ENCODE measurements around the gene THY1. TPM values are rescaled to one million over a fixed set of nuclear protein-coding genes. Genes with fewer than 3 reads are reported as not detected.

Gene THY1
- total RNA-seq, 1 experiment from 2014 or later = 0.10 TPM

DNA sequence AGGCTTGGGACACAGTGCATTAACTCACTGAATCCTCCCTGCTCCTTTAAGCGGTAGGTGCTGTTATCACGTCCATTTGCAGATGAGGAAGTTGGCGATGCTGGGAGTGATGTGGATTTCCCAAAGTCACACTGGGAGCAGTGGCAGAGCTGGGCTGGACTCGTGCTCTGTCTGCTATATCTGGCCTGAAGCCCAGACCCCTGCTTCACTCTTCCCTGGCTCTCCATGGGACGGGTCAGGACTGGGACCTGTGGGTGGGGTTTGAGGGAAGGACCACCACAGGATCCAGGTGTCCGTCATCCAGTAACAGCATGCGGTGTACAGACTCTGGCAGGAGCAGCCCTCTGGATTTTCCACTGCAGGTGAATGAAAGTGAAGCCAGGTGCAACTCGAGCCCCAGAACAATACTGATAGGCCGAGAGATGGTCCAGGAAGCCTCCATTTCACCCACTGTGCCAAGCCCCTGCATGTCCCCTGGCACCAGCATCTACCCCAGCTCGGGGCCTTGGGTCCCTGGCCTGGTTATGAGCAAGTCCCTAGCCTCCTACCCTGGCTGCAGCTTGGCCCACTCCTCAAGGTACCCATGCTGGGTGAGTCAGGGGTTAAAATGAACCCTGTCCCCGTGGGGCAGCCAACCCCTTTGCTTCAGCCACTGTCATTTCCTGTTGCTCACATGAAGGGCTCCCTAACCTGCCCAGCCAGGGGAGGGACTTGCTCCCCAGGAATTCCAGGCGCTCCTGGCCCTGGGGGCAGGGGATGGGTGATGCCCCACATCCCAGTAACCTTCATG lies 45.7 kb downstream of the THY1 start:
- in situ Hi-C loops (cut with HindIII; ENCODE audit: low pct_unique_long_range_greater_than_20kb, low sequenced_read_pairs) = no loop called here
- no peak for DNase-seq (ENCODE audit: low read depth)

DNA sequence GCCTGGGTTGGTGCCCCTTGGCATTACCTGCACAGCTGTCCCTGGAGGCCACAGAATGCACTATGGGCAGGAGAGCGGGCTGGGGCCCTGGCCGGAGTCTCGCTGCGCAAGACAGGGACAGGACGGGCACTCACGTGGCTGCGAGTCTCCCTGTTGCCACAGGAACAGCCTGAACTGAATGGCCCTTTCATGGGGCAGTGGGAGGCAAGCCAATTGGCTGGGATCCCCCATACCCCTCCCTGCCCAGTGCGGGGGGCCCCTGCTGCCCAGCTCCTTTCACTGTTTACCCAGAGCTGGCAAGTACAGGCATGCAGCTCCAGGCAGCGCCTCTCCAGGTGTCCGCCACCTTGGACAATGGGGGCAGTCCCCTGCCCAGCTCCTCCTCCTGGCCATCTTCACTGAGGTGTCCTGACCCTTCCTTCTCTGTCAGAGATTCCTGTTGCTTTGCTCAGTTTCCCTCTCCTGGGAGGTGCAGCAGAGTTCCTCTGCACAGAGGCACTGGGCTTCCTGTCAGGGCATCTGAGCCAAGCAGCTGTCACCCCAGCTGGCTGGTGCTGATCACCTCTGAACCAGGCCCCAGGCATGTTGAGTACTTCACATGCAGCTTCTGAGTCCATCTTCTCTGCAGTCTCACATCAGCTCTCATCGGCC lies 46.6 kb downstream of the THY1 start:
- in situ Hi-C loops (cut with HindIII; ENCODE audit: low pct_unique_long_range_greater_than_20kb, low sequenced_read_pairs) = no loop called here
- no peak for DNase-seq (ENCODE audit: low read depth)

DNA sequence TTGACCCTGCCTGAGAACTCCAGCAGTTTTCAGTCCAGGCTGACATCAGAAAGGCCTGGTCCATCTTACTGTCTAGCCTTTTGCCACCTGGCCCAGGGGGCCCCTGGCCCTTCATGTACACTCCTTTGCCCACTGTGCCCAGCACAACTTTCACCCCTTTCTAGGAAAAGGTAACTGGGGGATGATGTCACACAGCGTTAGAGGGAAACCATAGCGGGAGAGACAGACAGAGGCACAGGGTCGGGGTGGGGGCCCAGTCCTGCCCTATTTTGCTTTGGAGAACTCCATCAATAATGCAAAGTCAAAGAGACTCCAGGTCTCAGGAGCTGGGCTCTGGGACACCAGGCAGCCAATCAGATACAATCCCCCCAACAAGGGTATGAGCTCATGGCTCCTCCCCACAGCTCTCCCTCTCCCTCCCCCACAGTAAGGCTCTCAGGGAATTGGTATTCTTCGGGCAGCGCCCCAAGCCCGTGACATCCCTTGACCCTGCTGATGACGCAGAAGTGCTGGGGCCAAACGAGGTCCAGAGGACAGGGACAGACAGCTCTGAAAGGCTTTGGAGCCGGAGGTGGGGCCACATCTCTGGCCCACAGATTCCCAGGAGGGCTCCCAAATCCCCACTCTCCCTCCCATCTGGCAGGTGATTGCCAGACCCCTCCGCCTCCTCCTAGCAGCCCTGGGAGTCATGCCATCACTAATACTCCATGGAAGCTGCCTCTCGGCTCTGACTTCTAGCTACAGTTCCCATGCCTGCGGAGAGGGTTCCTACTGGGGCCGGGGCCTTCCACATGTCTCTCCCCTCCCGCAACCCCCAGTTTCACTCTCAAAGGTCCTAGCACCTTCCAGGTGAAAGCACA lies 47.4 kb downstream of the THY1 start:
- no peak for DNase-seq (ENCODE audit: low read depth)
- in situ Hi-C loops (cut with HindIII; ENCODE audit: low pct_unique_long_range_greater_than_20kb, low sequenced_read_pairs) = no loop called here

DNA sequence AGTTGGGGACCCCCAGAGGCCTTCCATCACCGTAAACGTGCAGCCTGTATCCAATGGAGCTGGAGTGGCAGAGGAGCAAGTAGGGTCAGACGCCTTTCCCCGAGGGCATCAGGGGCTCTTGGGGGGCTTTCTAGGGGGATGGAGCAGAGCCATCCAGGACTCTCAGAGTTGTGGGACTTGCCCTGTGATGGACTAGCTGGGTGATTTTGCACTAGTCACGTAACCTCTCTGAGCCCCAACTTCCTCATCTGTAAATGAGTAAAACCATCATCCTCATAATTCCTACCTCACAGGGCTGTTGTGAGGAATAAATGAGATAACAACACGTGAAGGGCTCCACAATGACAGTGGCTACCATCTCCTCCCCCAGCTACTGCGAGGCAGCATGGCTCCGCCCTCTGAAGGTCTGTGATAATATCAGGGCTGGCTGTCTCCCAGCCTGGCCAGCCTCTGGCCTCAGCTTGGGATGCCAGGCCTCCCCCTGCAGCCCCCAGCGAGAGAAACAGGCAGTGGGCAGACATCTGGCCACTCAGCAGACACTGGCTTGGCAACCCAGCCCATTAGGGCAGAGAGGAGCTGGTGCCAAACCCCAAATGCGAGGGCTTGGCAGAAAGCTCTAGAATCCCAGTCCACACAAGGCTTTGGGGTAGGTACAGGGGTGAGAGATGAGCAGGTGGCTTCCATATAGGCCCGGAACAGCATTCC lies 48.2 kb downstream of the THY1 start:
- in situ Hi-C loops (cut with HindIII; ENCODE audit: low pct_unique_long_range_greater_than_20kb, low sequenced_read_pairs) = no loop called here
- no peak for DNase-seq (ENCODE audit: low read depth)

DNA sequence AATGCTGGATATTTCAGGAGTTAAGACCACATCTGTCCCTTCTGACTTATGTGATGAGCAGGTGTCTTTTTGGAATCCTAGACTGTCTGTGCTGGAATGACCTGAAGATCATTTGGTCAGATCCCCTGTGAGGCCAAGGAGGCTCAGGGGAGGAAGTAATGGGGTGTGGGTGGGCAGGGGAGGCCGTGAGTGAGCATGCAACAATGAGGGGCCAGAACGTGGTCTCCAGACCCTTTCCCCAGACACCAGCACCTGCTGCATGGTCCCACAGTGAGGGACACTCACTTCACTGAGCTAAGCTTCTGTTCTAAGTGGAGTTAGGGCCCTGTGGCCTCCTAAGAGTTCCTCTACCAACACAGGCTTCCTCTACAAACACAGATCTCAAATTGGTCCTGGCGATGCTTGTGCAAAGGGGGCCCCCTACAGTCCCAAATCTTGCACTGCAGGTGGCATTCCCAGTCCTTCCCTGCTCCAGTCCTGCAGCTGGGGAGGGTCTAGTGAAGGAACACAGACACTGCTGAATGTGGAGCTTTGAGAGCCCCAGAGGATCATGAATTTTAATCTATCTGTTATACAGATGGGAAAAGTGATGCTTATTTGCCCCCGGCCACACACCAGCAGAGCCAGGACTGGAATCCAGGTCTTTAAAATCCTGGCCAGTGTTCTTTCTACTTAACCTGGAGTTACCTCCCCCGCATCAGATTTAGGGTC lies 48.9 kb downstream of the THY1 start:
- DNase-seq (ENCODE audit: low read depth) = peak; percentile 63
- in situ Hi-C loops (cut with HindIII; ENCODE audit: low pct_unique_long_range_greater_than_20kb, low sequenced_read_pairs) = no loop called here

DNA sequence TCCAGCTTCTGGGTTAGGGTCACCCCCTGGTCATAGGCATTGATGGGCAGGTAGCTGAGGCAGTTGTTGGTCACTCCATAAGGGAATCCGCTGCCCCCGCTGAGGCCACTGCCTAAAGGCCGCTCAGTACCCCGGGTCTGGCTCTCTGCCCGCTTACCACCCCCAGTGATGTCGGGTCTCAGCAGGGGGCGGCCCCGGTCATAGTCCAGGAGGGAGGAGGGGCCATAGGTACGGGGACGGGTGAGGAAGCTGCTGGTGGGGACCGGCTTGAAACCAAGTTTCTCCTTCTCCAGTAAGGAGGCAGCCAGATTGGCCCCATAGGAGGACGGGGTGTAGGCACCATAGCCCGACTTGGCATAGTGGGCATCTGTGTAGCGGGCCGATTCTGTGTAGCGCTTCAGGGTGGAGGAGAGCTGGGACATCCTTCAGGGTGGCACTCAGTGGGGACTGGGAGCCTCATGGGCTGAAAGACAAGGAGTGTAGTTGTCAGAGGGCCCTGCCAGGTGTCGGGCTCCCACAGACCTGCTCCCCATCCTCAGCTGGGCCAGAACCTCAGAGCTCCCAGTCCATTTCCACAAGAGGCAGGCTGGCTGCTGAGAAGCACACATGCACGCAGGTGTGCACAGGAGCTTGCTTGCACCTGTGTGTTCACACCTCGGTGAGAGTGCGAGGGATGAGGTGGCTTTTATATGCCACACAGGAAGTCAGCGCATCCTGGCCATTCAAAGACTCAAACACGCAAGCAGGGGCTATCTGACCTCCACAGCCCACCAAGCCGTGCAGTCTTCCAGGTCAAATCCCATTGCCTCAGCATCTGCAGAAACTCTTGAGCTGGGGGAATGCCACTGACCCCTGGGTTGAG lies 49.7 kb downstream of the THY1 start:
- in situ Hi-C loops (cut with HindIII; ENCODE audit: low pct_unique_long_range_greater_than_20kb, low sequenced_read_pairs) = no loop called here
- DNase-seq (ENCODE audit: low read depth) = no peak

DNA sequence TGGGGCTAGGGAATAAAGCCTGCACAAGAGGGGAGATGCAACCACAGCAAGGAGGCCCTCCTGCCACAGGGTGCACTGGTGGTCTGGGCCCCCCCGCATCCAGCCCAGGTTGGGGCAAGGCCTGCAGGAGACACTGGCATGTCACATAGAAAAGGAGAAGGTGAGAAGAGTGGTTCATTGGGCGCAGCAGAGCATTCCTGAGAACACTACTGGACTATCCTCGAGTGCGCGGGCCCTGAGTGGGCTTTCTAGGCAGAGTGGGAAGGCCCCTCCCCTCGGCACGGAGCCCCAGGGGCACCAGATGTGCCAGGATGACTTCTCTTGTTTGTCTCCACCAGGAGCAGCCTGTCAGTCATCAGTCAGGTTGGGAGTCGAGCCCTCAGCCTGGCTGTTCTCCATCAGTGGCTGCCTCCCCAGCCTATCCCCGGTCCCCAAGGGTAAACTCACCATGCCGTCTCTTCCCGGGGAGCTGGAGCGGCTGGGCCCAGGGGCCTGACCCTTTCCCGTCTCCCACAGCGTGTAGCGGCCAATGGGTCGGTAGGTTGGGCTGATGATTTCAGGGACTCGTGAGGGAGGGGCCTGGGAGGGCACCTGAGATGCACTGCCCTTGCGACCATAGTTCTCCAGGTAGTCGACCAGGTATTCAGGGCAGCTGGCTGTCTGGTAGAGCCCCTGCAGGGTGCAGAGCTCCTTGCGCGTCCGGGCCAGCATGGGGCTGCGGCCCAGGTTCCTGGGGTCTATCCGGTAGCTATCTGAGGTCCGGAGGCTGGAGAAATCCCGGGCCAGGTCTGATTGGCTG lies 50.5 kb downstream of the THY1 start:
- no peak for DNase-seq (ENCODE audit: low read depth)
- in situ Hi-C loops (cut with HindIII; ENCODE audit: low pct_unique_long_range_greater_than_20kb, low sequenced_read_pairs) = no loop called here

DNA sequence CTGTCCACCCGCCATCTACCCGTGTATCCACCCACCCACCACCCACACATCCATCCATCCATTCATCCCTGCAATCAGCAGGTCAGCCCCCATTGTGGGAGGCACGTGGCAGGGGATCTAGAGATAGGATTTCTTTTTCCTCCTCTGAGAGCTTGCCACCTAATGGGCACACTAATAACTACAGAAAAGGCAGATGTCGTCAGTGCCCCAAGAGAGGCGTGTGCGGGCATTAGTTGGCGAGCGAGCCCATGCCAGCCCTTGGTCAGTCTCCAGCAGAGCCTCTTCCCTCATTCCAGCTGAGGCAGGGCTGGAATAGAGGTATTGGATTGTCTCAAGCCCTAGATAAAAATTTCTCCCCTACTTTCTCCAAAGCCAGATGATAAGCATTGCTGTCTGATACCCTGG lies 51.2 kb downstream of the THY1 start:
- in situ Hi-C loops (cut with HindIII; ENCODE audit: low pct_unique_long_range_greater_than_20kb, low sequenced_read_pairs) = no loop called here
- DNase-seq (ENCODE audit: low read depth) = peak; percentile 36

DNA sequence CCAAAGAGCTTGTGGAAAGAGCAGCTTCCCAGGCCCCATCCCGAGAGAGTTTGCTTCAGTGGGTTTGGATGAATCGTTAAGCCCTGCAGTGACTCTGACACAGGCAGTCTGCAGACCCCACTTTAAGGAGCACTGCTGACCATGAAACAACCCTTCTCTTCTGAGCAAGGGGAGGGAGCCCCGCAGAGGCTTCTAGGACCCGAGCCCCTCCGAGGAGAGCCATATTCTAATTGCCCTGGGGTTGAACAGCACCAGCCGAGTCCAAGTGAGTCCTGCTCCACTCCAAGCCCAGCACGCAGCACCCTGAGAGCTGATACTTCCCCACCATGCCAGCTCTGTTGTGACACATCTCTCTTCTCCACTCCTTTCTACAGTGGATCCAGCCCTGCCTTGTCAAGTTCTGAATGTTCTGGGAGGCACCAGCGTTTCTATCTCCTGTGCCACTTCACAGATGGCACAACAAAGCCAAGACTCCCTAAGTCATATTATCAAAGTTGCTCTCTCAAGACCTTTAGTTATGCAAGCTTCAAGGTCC lies 51.8 kb downstream of the THY1 start:
- in situ Hi-C loops (cut with HindIII; ENCODE audit: low pct_unique_long_range_greater_than_20kb, low sequenced_read_pairs) = no loop called here
- no peak for DNase-seq (ENCODE audit: low read depth)

DNA sequence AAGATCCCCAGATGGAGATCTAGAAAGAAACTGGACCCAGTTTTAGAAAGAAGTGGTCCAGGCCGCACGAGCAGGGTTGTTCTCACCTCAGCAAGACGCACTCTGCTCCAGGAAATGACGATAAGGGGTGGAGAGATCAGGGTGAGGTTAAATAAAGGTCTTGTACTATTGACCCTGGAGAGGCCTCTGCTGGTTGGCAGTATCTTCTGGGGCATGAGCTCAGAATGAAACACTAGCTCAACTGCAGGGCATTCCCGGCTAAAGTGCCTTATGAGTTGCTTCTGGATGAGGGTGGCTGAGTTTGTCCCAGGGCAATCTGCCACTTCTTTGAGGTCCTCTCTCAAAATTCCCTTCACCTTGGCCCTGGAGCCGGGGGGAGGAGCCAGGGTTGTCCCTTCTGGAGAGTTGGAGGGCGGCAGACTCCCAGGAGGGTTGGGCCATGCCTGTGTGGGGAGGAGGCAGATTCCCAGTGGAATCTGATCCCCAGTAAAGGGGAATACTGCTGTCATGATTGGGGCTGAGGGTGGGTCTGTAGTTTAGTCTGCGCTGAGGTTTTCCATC lies 52.4 kb downstream of the THY1 start:
- in situ Hi-C loops (cut with HindIII; ENCODE audit: low pct_unique_long_range_greater_than_20kb, low sequenced_read_pairs) = no loop called here
- DNase-seq (ENCODE audit: low read depth) = no peak

DNA sequence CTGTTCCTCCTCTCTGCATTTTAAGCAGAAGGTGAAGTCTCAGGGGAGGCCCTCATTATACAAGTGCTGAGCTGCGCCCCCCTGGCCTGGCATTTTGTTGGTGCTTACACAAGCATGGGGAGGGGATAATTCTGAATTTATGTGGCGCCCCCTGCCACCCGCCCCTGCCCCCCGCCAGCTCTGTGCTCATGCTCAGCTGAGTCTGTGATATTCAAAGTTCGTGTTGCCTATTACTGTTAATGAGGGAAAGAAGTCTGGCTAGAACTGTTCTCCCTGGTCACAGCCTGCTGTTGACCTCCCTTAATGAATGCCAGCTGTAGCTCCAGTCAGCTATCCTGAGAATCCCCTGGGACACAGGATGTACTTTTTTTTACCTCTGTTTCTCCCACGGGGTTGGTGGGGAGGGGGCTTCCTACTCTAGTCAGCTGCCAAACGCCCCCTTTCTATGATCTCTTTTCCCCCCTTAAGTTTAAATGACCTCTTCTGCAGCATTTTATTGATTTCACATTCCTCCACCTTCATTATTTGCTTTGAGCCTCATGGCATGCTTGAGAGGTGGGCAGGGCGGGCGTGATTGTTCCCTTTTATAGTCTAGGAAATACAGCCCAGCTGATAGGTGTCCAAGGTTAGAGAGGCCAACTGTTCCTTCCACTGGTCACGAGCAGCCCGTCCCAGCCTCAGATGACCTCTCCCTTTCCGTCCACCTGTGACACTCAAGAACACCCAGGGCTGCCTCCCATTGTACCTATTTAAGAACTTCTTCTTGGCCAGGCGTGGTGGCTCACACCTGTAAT lies 53.6 kb downstream of the THY1 start:
- in situ Hi-C loops (cut with HindIII; ENCODE audit: low pct_unique_long_range_greater_than_20kb, low sequenced_read_pairs) = no loop called here
- DNase-seq (ENCODE audit: low read depth) = no peak

DNA sequence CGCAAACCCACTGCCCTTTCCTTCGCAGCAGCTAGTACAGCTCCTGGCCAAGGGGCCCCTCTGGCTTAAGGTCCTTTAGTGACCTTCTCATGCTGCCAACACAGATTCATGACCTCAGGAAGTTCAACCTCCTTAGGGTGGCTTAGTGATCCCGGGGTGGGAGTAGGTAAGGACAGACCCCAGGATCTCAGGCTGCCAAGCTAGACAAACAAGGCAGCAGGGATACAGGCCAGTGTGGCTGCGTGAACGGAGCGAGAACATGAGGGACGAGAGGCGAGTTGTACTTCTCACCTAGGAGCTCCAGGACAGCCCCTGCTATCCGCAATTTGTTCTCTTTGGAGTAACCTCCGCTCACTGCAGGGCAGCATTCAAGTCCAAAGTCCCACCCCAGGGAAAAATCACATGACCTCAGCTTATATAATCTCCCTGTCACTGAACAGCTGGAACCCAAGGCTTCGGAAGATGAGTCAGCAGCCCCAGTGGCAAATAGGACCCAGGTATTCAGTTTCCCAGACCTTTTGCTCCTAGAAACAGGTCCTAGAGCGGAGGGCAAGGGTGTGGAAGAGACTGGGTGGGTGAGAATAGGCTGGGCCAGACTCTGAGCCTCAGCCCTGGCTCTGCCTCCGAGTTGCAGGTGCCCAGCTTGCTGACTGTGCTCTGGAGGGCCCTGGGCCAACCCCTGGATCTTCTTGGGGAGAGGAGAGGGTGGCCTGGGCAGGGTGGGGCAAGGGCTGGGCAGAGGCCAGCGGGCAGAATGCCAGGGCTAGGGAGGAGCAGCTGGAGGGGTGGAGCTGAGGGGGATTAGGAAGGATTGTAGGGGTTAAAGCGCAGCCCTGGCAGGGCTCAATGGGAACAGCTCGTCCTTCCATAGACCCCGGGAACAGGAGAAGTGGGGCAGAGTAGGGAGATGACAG lies 54.6 kb downstream of the THY1 start:
- DNase-seq (ENCODE audit: low read depth) = peak; percentile 59
- in situ Hi-C loops (cut with HindIII; ENCODE audit: low pct_unique_long_range_greater_than_20kb, low sequenced_read_pairs) = no loop called here

DNA sequence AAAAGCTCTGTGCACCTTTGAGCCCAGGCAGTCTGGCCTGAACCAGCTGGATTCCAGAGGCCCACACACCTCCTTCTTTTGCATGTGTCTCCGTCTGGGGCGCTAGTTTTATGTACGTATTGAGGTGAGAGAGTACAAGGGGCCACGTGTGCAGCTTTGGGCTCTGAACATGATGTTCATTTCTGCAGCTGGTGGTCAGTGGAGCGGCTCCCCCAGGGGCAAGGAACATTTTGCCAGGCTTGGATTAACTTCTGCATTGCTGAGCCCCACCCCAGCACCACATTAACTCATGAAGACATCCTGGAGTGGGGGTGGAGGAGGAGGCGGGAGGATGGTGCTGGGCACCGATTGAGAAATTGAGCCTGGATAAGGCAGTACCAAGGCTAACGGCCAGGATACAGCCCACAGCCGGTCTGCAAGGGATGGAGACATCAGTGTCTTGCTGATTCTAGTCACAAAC lies 55.3 kb downstream of the THY1 start:
- in situ Hi-C loops (cut with HindIII; ENCODE audit: low pct_unique_long_range_greater_than_20kb, low sequenced_read_pairs) = no loop called here
- DNase-seq (ENCODE audit: low read depth) = no peak

Data from Caki2 (cell line).